Gastrocnemius medialis (tissue), 4 donors: ENCODE results near the gene CACNA1S. TPM values are rescaled to one million over a fixed set of nuclear protein-coding genes. Genes with fewer than 3 reads are reported as not detected.

Experiments
- ATAC-seq, 2 donors: fragments of 150-250 bp; one replicate each; pipeline ENCODE4 v1.9.1; 2016
- DNase-seq, 2 donors: peaks; one replicate each; pipeline ENCODE4 v3.0.0-alpha.2; 2019
- H3K27ac ChIP-seq, 4 donors: fragments of 200-600 bp; sonication (generic); 1 replicate in 1 of 4; 2 replicates in 3 of 4; pipeline ENCODE4 v1.5.1; 2016 to 2018; ENCODE audit warnings: mild to moderate bottlenecking in 2 of 4, moderate library complexity in 1 of 4
- H3K27me3 ChIP-seq, 3 donors: fragments of 200-600 bp; sonication (generic) in 2 of 3; 1 replicate in 1 of 3; 2 replicates in 2 of 3; pipeline versions ENCODE4 v1.5.1 to v1.6.0; 2016 to 2019; ENCODE audit warnings: mild to moderate bottlenecking in 1 of 3, moderate library complexity in 1 of 3
- H3K36me3 ChIP-seq, 2 donors: fragments of 200-600 bp; sonication (generic) in 1 of 2; one replicate each; pipeline ENCODE4 v1.5.1; 2017 to 2018
- H3K4me1 ChIP-seq, 2 donors: fragments of 200-600 bp; sonication (generic) in 1 of 2; one replicate each; pipeline ENCODE4 v1.5.1; 2016 to 2017; ENCODE audit warnings: mild to moderate bottlenecking in 2 of 2
- H3K4me3 ChIP-seq, 4 donors: fragments of 200-600 bp; sonication (generic) in 3 of 4; 1 replicate in 1 of 4; 2 replicates in 3 of 4; pipeline ENCODE4 v1.5.1; 2016 to 2019; ENCODE audit warnings: mild to moderate bottlenecking in 2 of 4
- H3K9me3 ChIP-seq, 3 donors: fragments of 200-600 bp; sonication (generic) in 2 of 3; 1 replicate in 1 of 3; 2 replicates in 2 of 3; pipeline ENCODE4 v1.5.1; 2016 to 2019
- CTCF ChIP-seq, 5 experiments: fragments of 450-650 bp in 3 of 5; fragments of 200-600 bp in 2 of 5; sonication (generic) in 2 of 5; IDR thresholded peaks in 4 of 5; conservative IDR thresholded peaks in 1 of 5; 1 replicate in 4 of 5; 2 replicates in 1 of 5; pipeline ENCODE4 v1.5.1; 2016 to 2019; ENCODE audit warnings: antibody characterized with exemption in 5 of 5, mild to moderate bottlenecking in 3 of 5, moderate library complexity in 3 of 5
- POLR2A ChIP-seq, 2 donors: fragments of 450-650 bp; IDR thresholded peaks; one replicate each; pipeline ENCODE4 v1.6.1; 2017; ENCODE audit warnings: antibody characterized with exemption in 2 of 2, mild to moderate bottlenecking in 2 of 2, moderate library complexity in 2 of 2
- in situ Hi-C, 4 donors: fragments of 200-750 bp; cut with MboI; loops; one replicate each; pipeline versions ENCODE4 v1.15.0 to v1.8.0; 2017; ENCODE audit warnings: low sequenced_read_pairs in 4 of 4
- intact Hi-C: fragments of 100-400 bp; cut with DNase I; formaldehyde crosslinking; loops from one replicate; pipeline ENCODE4 v1.15.1; 2023; ENCODE audit warnings: low total_unique reads
- total RNA-seq, 4 donors: library from RNA; depleted of rRNA; stranded (reverse); fragments of >200 nt; gene quantifications; one replicate each; pipeline versions ENCODE4 v1.1.0 to v1.2.3, GENCODE V29; 2016

CACNA1S gene
- total RNA-seq, 4 donors from 2014 or later: 74.3 to 93.5 (median 81.2) TPM

GRCh38 chr1:201136355-201137023 is 24.3 kb upstream of the CACNA1S start:
- intact Hi-C loops: no loop called here
- no peak overlapping the region for H3K27ac ChIP-seq

GRCh38 chr1:201134405-201134804 is 22.2 kb upstream of the CACNA1S start:
- H3K4me1 ChIP-seq: peaks cover 2 to 7% of the 10 kb centered on the region in 2 donors
- H3K36me3 ChIP-seq: peaks cover 0 to 7% of the 10 kb centered on the region in 2 donors
- DNase-seq (no peak), ATAC-seq (no peak)
- H3K9me3 ChIP-seq: no peaks in the 10 kb centered on the region
- no peak overlapping the region for H3K27ac ChIP-seq
- intact Hi-C loops: no loop called here
- TF ChIP-seq CTCF (IDR thresholded peaks at IDR 0.05 in 4 of 5, conservative IDR thresholded peaks at IDR 0.05 in 1 of 5): no peak
- TF ChIP-seq POLR2A (IDR thresholded peaks at IDR 0.05): no peak
- no peaks in the 10 kb centered on the region for H3K27me3 ChIP-seq
- H3K4me3 ChIP-seq: no peak overlapping the region
- in situ Hi-C loops: no loop called here

More at GRCh38 chr1:201136355-201137023, 24.3 kb upstream of the CACNA1S start:
- no peaks in the 10 kb centered on the region for H3K9me3 ChIP-seq
- no peaks in the 10 kb centered on the region for H3K27me3 ChIP-seq
- DNase-seq: no peak
- TF ChIP-seq POLR2A (IDR thresholded peaks at IDR 0.05) (no peak), CTCF (IDR thresholded peaks at IDR 0.05 in 4 of 5, conservative IDR thresholded peaks at IDR 0.05 in 1 of 5) (no peak)
- peaks cover 2 to 7% of the 10 kb centered on the region in 2 donors for H3K4me1 ChIP-seq
- in situ Hi-C loops: no loop called here
- H3K4me3 ChIP-seq: no peak overlapping the region
- peaks cover 0 to 7% of the 10 kb centered on the region in 2 donors for H3K36me3 ChIP-seq
- ATAC-seq: no peak

GRCh38 chr1:201131398-201131797 is 19.2 kb upstream of the CACNA1S start:
- intact Hi-C loops (no loop called here), in situ Hi-C loops (no loop called here)
- no peak for ATAC-seq

GRCh38 chr1:201128962-201129361 is 16.7 kb upstream of the CACNA1S start:
- intact Hi-C loops (no loop called here), in situ Hi-C loops (no loop called here)
- ATAC-seq (no peak), DNase-seq (no peak)
- no peak overlapping the region for H3K27ac ChIP-seq
- H3K4me1 ChIP-seq: peaks cover 7 to 19% of the 10 kb centered on the region in 2 donors
- no peaks in the 10 kb centered on the region for H3K27me3 ChIP-seq
- H3K9me3 ChIP-seq: no peaks in the 10 kb centered on the region
- no peak overlapping the region for H3K4me3 ChIP-seq
- H3K36me3 ChIP-seq: no peaks in the 10 kb centered on the region
- TF ChIP-seq CTCF (IDR thresholded peaks at IDR 0.05 in 4 of 5, conservative IDR thresholded peaks at IDR 0.05 in 1 of 5): no peak
- no peak for TF ChIP-seq POLR2A (IDR thresholded peaks at IDR 0.05)

More at GRCh38 chr1:201131398-201131797, 19.2 kb upstream of the CACNA1S start:
- H3K36me3 ChIP-seq: peaks cover 0 to 7% of the 10 kb centered on the region in 2 donors
- H3K4me3 ChIP-seq: no peak overlapping the region
- no peak for TF ChIP-seq CTCF (IDR thresholded peaks at IDR 0.05 in 4 of 5, conservative IDR thresholded peaks at IDR 0.05 in 1 of 5)
- no peak for TF ChIP-seq POLR2A (IDR thresholded peaks at IDR 0.05)
- H3K9me3 ChIP-seq: no peaks in the 10 kb centered on the region
- H3K27me3 ChIP-seq: no peaks in the 10 kb centered on the region
- no peak for DNase-seq
- H3K27ac ChIP-seq: no peak overlapping the region
- H3K4me1 ChIP-seq: peaks cover 0 to 2% of the 10 kb centered on the region in 2 donors
